Fibroblast of skin of abdomen (primary cell): ENCODE results near the gene HCFC1R1.
A peak's percentile ranks its signal among the peaks of the same experiment; 100 is the strongest.

Experiments used
- DNase-seq: peaks from one replicate; pipeline ENCODE4 v3.0.0-alpha.2; 2013

The HCFC1R1 gene

GRCh38 chr16:2999929-3000328, 23.8 kb downstream of the HCFC1R1 start:
- no peak for DNase-seq

DNA sequence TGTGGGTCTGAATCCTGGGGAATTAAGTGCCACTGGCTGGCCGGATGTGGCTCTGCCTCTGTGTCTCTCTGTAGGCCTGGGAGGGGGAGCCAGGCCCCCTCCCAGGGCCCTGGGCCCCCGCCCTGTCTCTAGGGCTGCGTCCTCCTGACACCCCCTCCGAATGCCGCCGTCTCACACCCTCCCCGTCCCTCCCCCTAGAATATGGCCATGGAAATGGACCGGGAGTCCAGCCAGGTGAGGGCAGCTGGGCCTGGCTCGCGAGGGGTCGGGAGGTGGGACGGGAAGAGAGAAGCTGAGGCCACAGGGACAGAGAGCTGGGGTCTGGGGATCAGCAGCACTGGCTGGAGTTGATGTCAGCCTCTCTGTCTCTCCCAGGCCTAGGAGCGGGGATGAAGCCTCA, 27.4 kb downstream of the HCFC1R1 start:
- DNase-seq = no peak

GRCh38 chr16:2992383-2993081, 31.2 kb downstream of the HCFC1R1 start:
- no peak for DNase-seq

- DNase-seq = no peak
Observed at GRCh38 chr16:2991566-2992261, 32.0 kb downstream of the HCFC1R1 start.

DNA sequence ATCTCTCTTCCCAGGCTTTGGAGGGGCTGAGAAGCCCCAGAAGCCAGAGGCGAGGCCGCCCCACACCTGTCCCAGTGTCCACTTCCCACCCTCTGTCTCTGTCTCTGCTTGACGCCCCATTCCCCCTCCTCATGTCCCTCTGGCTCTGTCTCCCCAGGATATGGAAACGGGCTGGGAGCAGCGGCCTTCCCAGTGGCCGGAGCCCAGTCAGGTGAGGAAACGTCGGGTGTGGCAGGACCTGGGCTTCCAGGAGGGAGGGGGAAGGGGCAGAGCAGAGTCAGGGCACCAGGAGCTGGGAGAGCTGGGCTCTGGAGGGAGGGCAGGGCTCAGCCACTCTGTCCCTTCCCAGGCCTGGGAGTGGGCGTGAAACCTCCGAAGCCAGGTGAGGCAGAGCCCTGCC, 32.9 kb downstream of the HCFC1R1 start:
- DNase-seq = no peak

DNA sequence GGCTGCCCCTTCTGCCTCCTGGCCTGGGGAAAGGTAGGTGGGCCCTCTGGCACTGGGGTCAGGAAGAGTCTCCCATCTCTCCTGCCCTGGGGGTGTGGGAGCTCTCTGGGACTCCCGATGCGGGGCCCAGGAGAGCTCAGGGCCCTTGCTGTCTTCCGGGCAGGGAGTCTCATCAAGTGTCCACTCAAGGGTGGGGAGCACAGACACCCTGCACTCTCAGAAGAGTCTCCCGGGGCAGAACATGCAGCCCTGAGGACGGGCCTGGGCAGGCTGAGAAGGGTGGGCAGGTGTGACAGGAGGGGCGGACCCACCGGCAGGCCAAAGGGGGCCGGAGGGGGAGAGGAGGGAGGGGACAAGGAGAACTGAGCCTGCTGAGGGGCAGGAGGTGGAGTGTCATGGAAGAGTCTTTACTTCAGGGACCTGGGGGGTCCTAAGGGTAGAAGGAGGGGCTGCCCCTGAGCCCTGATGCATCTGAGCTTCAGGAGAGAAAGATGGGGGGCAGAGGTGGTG, 35.1 kb downstream of the HCFC1R1 start:
- DNase-seq = no peak

DNA sequence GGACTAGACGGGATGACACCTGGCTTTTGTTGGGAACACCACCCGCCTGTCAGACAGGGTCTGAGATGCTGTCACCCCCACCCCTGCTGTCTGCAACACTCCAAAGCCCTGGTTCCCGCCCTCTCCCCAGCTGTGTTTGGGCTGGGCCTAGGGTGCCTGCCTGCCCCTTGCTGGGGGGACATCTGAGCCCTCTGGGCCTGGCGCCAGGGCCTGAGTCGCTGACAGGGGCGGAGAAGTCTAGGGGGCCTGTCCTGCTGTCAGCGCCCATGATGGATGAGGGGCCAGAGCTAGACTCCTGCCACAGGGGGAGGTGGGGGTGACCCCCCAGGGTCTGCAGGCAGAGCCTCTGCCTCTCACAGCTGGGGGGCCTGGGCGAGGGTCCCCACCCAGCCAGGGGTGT, 35.9 kb downstream of the HCFC1R1 start:
- DNase-seq = peak; percentile 52

GRCh38 chr16:2987286-2987685, 36.5 kb downstream of the HCFC1R1 start:
- DNase-seq = no peak

DNA sequence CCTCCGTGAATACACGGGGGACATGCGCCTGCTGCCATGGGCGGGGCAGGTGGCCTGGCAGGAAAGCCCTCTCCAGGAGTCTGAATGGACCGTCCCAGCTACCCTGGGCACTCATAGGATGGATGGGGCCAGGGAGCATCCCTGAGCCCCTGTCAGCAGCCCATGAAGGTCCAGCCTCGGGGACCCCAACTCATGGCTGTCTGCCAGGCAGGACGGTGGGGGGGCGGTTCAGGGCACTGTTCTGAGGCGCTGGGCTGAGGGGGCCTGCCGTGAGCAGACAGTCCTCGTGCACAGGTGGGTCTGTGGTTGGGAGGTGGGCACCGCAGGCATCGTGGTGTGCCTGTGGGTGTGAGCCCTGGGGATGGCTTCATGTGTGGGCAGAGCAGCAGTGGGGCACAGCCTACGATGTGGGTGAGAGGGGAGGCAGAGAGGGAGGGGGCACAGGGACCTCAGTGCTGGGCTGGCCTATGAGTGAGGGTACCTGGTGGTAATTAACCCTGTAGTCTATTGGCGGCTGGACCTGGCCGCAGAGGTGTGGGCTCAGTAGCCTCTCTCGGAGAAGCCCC, 37.0 kb downstream of the HCFC1R1 start:
- no peak for DNase-seq

DNA sequence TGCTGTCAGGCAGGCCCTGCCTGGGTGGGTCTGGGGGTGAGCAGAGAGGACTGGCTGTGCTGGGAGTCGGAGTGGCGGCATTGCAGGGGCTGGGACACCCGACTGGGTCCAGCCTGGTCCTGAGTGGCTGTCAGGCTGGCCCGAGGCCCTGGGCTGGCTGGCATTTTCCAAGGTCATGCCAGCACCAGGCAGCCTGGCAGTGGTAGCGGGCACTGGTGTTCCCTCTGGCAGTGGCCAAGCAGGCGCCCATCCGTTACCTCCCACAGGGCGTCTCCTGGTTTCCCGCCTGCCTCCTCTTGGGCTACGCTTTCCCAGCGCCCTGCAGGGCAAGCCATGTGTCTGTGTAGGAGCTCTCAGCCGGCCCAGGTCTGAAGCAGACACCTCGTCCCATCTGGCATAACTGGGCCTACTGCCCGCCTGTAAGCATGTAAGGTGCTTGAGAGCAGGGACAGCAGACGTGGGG, 37.8 kb downstream of the HCFC1R1 start:
- DNase-seq = no peak

DNA sequence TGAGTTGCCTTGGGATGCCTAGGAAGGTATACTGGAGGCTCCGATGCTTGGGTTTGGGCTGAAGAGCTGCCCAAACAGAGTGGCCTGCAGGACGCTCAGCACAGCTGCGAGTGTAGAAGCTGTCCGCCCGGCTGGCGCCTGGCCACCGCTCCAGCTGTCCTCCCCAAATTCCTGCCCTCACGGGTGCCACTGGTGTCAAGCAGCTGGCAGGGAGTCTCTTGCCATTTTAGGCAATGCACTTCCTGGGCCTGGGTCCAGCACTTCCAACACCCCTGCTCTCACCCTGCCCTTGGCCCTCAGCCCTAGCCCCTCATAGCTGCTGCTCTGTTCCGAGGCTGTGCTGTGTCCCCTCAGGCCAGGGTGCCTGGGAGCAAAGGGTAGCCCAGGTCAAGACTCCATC, 38.3 kb downstream of the HCFC1R1 start:
- DNase-seq = no peak

GRCh38 chr16:2983706-2984136, 40.0 kb downstream of the HCFC1R1 start:
- peak; percentile 77 for DNase-seq

DNA sequence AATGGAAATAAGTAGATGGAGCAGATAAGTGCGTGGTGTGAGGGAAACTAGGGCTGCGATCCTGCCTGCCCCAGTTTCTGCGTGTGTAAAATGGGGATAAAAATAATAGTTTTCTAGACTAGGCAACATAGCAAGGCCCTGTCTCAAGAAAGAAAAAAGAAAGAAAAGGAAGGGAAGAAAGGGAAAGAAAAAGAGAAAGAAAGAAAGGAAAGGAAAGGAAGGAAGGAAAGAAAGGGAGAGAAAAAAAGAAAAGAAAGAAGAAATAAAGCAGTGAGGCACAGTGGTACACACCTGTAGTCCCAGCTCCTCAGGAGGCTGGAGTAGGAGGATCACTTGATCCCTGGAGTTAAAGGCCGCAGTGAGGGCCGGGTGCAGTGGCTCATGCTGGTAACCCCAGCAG, 41.3 kb downstream of the HCFC1R1 start:
- no peak for DNase-seq

DNA sequence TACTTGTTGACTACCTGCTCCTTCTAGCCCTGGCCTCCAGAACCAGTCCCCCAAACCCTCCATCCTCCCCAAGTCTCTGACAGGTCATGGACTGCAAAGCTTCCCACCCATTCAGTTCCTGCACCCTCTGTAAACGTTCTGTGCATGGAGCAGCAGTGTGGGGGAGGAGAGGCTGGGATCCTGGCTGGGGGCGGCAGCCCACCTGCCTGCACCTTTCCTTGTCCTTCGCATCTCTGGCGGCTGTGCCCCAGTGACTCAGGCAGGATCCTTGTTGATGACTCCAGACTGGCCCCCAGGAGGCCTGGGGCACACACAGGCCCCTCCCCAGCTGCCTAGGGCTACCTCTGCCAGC, 41.9 kb downstream of the HCFC1R1 start:
- no peak for DNase-seq

GRCh38 chr16:2981177-2981898, 42.4 kb downstream of the HCFC1R1 start:
- DNase-seq = no peak

DNA sequence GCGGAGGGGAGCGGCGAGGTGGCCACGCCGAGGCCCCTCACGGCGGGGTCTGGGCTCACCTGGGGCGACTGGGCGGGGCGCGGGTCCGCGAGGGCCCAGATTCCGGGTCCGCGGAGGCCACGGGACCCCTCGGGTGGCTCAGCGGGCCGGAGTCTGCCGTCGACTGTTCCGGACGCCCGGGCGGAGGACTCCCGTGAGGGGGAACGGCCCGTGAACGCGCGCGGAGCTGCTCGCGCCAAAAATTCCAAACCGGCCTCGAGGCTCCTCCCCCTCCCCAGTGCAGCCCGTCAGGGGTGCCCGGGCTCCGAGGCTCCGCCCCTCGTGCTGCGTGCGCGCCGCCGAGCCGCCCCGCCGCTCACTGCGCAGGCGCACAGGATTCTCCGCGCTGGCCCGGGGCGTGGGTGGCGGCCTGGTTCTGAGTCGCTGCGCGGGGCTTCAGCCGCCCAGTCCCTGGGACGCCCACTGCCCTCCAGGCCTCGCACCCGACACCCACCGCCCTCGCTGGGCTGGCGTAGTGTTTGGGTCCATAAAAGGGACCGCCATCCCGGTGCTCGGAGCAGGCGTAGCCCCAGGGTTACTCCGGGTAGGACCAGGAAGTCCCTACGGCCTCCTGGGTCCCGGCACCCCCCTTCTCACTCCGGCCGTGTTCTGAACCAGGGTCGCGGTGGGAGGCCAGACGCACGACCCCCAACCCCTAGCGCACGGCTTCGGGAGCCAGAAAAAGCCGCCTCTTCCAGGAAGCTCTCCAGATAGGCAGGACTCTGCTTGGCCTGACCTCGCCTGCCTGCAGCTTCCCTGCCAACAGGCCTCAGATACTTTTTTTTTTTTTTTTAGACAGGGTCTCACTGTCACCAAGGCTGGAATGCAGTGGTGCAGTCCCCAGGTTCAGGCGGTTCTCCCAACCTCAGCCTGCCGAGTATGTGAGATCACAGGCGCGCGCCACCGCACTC, 43.2 kb downstream of the HCFC1R1 start, which contains the start of gene PKMYT1:
Gene PKMYT1 (minus strand): TSS at position 220 of the 950 bp plus-strand sequence. CDS start 789 bp downstream, outside the sequence.
- DNase-seq = peak; percentile 84

GRCh38 chr16:2979669-2980226, 44.0 kb downstream of the HCFC1R1 start:
- DNase-seq = no peak

DNA sequence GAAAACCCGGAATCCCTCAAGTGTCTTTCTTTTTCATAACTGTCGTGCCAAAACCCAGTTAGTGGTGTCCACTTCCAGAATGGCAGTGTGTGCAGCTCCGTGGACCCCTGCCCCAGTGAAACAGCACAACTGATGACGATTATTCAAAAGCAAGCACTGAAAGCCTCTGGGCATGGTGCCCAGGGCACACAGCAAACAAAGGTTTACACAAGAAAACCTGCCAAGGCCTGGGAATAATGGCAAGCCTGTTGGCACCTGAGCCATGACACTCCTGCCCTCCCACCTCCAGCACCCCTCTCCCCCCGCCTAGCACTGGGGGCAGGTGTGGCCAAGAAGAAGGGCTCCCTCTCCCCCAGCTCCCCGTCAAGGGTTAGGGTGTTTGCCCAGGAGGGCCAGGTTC, 46.3 kb downstream of the HCFC1R1 start:
- no peak for DNase-seq

- DNase-seq = no peak
Observed at GRCh38 chr16:2976673-2977072, 47.1 kb downstream of the HCFC1R1 start.

DNA sequence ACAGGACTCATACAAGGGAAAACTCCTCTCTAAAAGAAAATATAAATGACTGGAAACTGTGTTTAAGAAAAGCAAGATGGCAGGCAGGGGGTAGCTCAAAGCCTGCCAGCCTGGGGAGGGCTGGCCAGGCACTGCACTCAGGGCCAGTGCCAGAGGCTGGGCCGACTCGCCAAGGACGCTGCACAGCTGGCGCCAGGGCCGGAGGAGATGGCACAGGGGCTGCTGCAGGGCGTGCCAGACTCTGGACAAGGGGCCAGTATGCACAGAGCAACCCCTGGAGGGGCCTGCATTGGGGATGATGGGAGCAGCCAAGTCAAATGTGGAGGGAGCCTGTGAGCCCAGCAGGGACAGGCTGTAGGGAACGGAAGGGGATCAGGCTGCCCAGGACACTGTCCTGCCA, 47.5 kb downstream of the HCFC1R1 start:
- no peak for DNase-seq

DNA sequence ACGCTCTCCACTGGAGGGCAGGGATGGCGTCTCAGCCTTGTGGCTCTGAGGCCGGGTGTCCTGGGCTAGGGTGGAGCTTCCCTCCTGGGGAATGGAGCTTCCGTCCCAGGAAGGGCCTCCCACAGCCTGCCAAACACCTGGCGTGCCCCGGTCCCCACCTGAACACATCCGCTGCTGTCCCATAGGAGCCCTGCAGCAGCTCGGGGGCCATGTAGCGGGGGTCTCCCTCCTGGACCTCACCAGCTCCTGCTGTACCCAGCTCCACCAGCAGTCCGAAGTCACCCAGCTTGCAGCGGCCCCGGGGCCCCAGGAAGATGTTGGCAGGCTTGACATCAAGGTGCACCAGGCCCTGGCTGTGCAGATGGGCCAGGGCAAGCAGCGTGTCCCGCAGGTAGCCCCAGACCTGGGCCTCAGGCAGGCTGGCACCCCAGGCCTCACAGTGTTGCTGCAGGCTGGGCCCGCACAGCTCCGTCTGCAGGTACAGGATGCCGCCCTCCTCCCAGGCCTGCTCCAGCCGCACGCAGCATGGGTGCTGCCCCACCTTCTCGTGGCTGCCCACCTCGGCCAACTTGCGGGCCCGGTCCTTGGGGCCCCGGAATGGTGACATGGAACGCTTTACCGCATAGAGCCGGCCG, 48.5 kb downstream of the HCFC1R1 start:
- no peak for DNase-seq
